HCT116 (cell line): ENCODE results near the gene EHBP1.

Experiments used
- EZH2 ChIP-seq: fragments of 200-600 bp; sonication (generic); IDR thresholded peaks from 2 replicates; pipeline ENCODE4 v1.6.1; 2017; ENCODE audit warnings: antibody characterized with exemption, mixed run types
- POLR2A ChIP-seq: IDR thresholded peaks from 2 replicates; pipeline ENCODE4 v1.7.0; 2011; ENCODE audit warnings: borderline replicate concordance; ENCODE audit not compliant: insufficient read depth, insufficient read length; ENCODE audit errors: extremely low read depth
- POLR2AphosphoS5 ChIP-seq: IDR thresholded peaks from 2 replicates; pipeline ENCODE4 v1.6.1; 2011; ENCODE audit warnings: mild to moderate bottlenecking, low read depth, low read length, moderate library complexity
- SIN3A ChIP-seq: IDR thresholded peaks from 2 replicates; pipeline ENCODE4 v1.6.1; 2012; ENCODE audit warnings: low read depth
- TCF7L2 ChIP-seq: IDR thresholded peaks from 2 replicates; pipeline ENCODE4 v1.7.0; 2011; ENCODE audit warnings: borderline replicate concordance, inconsistent platforms; ENCODE audit not compliant: insufficient read depth, insufficient read length; ENCODE audit errors: extremely low read depth
- TF ChIP-seq, protein P1 (sequence below), 3 experiments: fragments of 200-600 bp in 1 of 3; sonication (generic) in 1 of 3; IDR thresholded peaks in 2 of 3; conservative IDR thresholded peaks in 1 of 3; 2 replicates each; pipeline ENCODE4 v1.5.1; 2012 to 2017; ENCODE audit warnings: low read depth in 2 of 3, low read length in 2 of 3, antibody characterized with exemption in 1 of 3, borderline replicate concordance in 1 of 3, control low read depth in 1 of 3, mild to moderate bottlenecking in 1 of 3, mixed read lengths in 1 of 3, mixed run types in 1 of 3, moderate library complexity in 1 of 3; ENCODE audit not compliant: insufficient read depth in 1 of 3
- TF ChIP-seq, protein P2 (sequence below): IDR thresholded peaks from 2 replicates; pipeline ENCODE4 v1.6.1; 2011; ENCODE audit warnings: mild to moderate bottlenecking, low read length, moderate library complexity; ENCODE audit not compliant: insufficient replicate concordance; ENCODE audit errors: extremely low read depth
- TF ChIP-seq, protein P3 (sequence below): IDR thresholded peaks from 2 replicates; pipeline ENCODE4 v1.6.1; 2012; ENCODE audit warnings: low read depth

DNA sequence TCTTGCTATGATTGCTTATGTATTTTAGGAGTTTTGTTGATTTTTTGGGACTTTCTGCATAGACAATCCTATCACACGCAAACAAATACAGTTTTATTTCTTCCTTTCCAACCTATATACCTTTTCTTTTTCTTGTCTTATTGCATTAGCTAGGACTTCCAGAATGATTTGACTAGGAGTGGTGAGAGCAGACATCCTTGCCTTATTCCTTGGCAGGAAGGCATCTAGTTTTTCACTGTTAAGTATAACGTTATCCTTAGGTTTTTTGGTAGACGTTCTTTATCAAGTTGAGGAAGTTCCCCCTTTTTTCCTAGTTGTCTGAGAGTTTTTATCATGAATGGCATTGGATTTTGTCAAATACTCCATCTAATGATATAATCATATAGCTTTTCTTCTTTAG lies 25.8 kb downstream of the EHBP1 start:
- TF ChIP-seq, protein P1, sequence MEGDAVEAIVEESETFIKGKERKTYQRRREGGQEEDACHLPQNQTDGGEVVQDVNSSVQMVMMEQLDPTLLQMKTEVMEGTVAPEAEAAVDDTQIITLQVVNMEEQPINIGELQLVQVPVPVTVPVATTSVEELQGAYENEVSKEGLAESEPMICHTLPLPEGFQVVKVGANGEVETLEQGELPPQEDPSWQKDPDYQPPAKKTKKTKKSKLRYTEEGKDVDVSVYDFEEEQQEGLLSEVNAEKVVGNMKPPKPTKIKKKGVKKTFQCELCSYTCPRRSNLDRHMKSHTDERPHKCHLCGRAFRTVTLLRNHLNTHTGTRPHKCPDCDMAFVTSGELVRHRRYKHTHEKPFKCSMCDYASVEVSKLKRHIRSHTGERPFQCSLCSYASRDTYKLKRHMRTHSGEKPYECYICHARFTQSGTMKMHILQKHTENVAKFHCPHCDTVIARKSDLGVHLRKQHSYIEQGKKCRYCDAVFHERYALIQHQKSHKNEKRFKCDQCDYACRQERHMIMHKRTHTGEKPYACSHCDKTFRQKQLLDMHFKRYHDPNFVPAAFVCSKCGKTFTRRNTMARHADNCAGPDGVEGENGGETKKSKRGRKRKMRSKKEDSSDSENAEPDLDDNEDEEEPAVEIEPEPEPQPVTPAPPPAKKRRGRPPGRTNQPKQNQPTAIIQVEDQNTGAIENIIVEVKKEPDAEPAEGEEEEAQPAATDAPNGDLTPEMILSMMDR (IDR thresholded peaks at IDR 0.05 in 2 of 3, conservative IDR thresholded peaks at IDR 0.05 in 1 of 3; ENCODE audit: borderline replicate concordance in 1 of 3, insufficient read depth in 1 of 3, low read depth in 2 of 3, low read length in 2 of 3) = no peak
- no peak for TF ChIP-seq TCF7L2
- no peak for TF ChIP-seq POLR2A
- TF ChIP-seq, protein P2, sequence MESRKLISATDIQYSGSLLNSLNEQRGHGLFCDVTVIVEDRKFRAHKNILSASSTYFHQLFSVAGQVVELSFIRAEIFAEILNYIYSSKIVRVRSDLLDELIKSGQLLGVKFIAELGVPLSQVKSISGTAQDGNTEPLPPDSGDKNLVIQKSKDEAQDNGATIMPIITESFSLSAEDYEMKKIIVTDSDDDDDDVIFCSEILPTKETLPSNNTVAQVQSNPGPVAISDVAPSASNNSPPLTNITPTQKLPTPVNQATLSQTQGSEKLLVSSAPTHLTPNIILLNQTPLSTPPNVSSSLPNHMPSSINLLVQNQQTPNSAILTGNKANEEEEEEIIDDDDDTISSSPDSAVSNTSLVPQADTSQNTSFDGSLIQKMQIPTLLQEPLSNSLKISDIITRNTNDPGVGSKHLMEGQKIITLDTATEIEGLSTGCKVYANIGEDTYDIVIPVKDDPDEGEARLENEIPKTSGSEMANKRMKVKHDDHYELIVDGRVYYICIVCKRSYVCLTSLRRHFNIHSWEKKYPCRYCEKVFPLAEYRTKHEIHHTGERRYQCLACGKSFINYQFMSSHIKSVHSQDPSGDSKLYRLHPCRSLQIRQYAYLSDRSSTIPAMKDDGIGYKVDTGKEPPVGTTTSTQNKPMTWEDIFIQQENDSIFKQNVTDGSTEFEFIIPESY = no peak
- TF ChIP-seq EZH2 = no peak
- TF ChIP-seq, protein P3, sequence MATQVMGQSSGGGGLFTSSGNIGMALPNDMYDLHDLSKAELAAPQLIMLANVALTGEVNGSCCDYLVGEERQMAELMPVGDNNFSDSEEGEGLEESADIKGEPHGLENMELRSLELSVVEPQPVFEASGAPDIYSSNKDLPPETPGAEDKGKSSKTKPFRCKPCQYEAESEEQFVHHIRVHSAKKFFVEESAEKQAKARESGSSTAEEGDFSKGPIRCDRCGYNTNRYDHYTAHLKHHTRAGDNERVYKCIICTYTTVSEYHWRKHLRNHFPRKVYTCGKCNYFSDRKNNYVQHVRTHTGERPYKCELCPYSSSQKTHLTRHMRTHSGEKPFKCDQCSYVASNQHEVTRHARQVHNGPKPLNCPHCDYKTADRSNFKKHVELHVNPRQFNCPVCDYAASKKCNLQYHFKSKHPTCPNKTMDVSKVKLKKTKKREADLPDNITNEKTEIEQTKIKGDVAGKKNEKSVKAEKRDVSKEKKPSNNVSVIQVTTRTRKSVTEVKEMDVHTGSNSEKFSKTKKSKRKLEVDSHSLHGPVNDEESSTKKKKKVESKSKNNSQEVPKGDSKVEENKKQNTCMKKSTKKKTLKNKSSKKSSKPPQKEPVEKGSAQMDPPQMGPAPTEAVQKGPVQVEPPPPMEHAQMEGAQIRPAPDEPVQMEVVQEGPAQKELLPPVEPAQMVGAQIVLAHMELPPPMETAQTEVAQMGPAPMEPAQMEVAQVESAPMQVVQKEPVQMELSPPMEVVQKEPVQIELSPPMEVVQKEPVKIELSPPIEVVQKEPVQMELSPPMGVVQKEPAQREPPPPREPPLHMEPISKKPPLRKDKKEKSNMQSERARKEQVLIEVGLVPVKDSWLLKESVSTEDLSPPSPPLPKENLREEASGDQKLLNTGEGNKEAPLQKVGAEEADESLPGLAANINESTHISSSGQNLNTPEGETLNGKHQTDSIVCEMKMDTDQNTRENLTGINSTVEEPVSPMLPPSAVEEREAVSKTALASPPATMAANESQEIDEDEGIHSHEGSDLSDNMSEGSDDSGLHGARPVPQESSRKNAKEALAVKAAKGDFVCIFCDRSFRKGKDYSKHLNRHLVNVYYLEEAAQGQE = no peak
- no peak for TF ChIP-seq SIN3A
- no peak for TF ChIP-seq POLR2AphosphoS5
